MM.1S (cell line): ENCODE results near the gene FSIP1.
A peak's percentile ranks its signal among the peaks of the same experiment; 100 is the strongest.

Experiments used
- DNase-seq: peaks from one replicate; pipeline ENCODE4 v3.0.0-alpha.2; 2015
- H2AFZ ChIP-seq: fragments of 300-600 bp; sonication (generic); 2 replicates; pipeline ENCODE4 v1.6.0; 2016; ENCODE audit warnings: antibody characterized with exemption, low read length
- H3F3A ChIP-seq: fragments of 300-600 bp; sonication (generic); 2 replicates; pipeline ENCODE4 v1.6.1; 2016; ENCODE audit warnings: mild to moderate bottlenecking, antibody characterized with exemption, low read length, moderate library complexity, mixed read lengths; ENCODE audit not compliant: insufficient read depth
- H3K27ac ChIP-seq: fragments of 300-600 bp; sonication (generic); 2 replicates; pipeline ENCODE4 v1.5.1; 2016; ENCODE audit warnings: mild to moderate bottlenecking, low read length
- H3K27me3 ChIP-seq: fragments of 300-600 bp; sonication (generic); replicated peaks from 2 replicates; pipeline ENCODE4 v1.6.0; 2016; ENCODE audit warnings: low read length; ENCODE audit not compliant: insufficient read depth
- H3K36me3 ChIP-seq: fragments of 300-600 bp; sonication (generic); replicated peaks from 2 replicates; pipeline ENCODE4 v1.6.1; 2016; ENCODE audit warnings: mild to moderate bottlenecking, low read length, mixed read lengths; ENCODE audit not compliant: insufficient read depth
- H3K4me1 ChIP-seq: fragments of 300-600 bp; sonication (generic); 2 replicates; pipeline ENCODE4 v1.6.1; 2016; ENCODE audit warnings: low read length, mixed read lengths
- H3K4me2 ChIP-seq: fragments of 300-600 bp; sonication (generic); 2 replicates; pipeline ENCODE4 v1.6.0; 2016; ENCODE audit warnings: low read depth, low read length
- H3K4me3 ChIP-seq: fragments of 300-600 bp; sonication (generic); 2 replicates; pipeline ENCODE4 v1.5.1; 2016; ENCODE audit warnings: low read length, mixed read lengths
- H3K79me2 ChIP-seq: fragments of 300-600 bp; sonication (generic); 2 replicates; pipeline ENCODE4 v1.6.1; 2016; ENCODE audit warnings: mixed run types, low read length, mixed read lengths
- H3K9ac ChIP-seq: fragments of 300-600 bp; sonication (generic); 2 replicates; pipeline ENCODE4 v1.6.1; 2016; ENCODE audit warnings: low read length, mixed read lengths
- H3K9me2 ChIP-seq: fragments of 300-600 bp; sonication (generic); replicated peaks from 2 replicates; pipeline ENCODE4 v1.6.1; 2016; ENCODE audit warnings: mild to moderate bottlenecking, low read length, mixed read lengths; ENCODE audit not compliant: insufficient read depth
- H3K9me3 ChIP-seq: fragments of 300-600 bp; sonication (generic); replicated peaks from 2 replicates; pipeline ENCODE4 v1.6.1; 2016; ENCODE audit warnings: mild to moderate bottlenecking, low read length, mixed read lengths; ENCODE audit not compliant: insufficient read depth
- H4K20me1 ChIP-seq: fragments of 300-600 bp; sonication (generic); 2 replicates; pipeline ENCODE4 v1.6.1; 2016; ENCODE audit warnings: mild to moderate bottlenecking, low read length, moderate library complexity, mixed read lengths; ENCODE audit not compliant: insufficient read depth
- EZH2 ChIP-seq: fragments of 300-600 bp; sonication (generic); optimal IDR thresholded peaks from 2 replicates; pipeline ENCODE3; 2017; ENCODE audit warnings: low read depth, mild to moderate bottlenecking, antibody characterized with exemption, low read length, mixed read lengths
- EZH2phosphoT487 ChIP-seq: fragments of 300-600 bp; sonication (generic); IDR thresholded peaks from 2 replicates; pipeline ENCODE4 v1.6.1; 2018; ENCODE audit warnings: antibody characterized with exemption, low read length
- TF ChIP-seq, protein P1 (sequence below): fragments of 300-600 bp; sonication (generic); IDR thresholded peaks from 2 replicates; pipeline ENCODE4 v1.5.1; 2016; ENCODE audit warnings: antibody characterized with exemption, low read length, mixed read lengths

The FSIP1 gene

DNA sequence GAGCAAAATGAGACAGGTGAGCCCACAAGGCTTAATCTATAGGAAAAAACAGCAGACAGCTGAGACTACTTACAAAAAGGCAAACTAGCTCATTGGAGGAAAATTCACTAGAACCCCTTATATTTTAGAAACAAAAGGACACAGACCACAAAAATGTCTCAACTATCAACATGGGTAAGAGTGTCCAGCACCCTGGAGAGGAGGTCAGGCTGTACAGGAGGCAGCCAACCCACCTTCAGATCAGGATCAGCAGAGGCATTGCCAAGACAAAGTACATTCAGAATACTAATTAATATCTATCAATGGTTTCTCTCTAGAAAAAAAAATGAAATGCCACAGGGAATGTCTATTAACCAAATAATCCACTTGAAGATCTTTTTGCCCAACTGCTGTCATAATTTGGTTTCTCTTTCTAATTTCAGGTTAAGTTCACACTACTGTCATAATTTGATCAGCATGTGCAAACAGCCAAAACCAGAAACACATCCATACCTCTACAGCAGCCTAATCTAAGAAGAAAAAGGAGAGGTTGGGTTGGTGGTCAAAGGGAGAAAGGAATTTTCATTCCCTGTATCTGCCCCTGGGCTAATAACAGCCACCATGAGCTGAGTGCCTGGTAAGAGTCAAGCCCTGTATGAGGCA, 227.8 kb downstream of the FSIP1 start:
- H3K9ac ChIP-seq: peak overlapping the region; percentile 7; the same call in 1 of the 2 replicates
- TF ChIP-seq EZH2phosphoT487: no peak
- TF ChIP-seq EZH2: no peak
- TF ChIP-seq, protein P1, sequence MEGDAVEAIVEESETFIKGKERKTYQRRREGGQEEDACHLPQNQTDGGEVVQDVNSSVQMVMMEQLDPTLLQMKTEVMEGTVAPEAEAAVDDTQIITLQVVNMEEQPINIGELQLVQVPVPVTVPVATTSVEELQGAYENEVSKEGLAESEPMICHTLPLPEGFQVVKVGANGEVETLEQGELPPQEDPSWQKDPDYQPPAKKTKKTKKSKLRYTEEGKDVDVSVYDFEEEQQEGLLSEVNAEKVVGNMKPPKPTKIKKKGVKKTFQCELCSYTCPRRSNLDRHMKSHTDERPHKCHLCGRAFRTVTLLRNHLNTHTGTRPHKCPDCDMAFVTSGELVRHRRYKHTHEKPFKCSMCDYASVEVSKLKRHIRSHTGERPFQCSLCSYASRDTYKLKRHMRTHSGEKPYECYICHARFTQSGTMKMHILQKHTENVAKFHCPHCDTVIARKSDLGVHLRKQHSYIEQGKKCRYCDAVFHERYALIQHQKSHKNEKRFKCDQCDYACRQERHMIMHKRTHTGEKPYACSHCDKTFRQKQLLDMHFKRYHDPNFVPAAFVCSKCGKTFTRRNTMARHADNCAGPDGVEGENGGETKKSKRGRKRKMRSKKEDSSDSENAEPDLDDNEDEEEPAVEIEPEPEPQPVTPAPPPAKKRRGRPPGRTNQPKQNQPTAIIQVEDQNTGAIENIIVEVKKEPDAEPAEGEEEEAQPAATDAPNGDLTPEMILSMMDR: no peak
- no peaks in the 10 kb centered on the region for H3K79me2 ChIP-seq
- H3K9me2 ChIP-seq: no peaks in the 10 kb centered on the region
- H4K20me1 ChIP-seq: no peaks in the 10 kb centered on the region
- H3K36me3 ChIP-seq: no peaks in the 10 kb centered on the region
- peak overlapping the region; percentile 46; the same call in 1 of the 2 replicates for H3K27ac ChIP-seq
- H3K4me3 ChIP-seq: peak overlapping the region; percentile 15; the same call in 1 of the 2 replicates
- H2AFZ ChIP-seq: no peak overlapping the region
- H3K27me3 ChIP-seq: no peaks in the 10 kb centered on the region
- peak overlapping the region; percentile 71 for H3K4me2 ChIP-seq
- no peaks in the 10 kb centered on the region for H3K9me3 ChIP-seq
- peak; percentile 36 for DNase-seq
- H3K4me1 ChIP-seq: peaks cover 35% of the 10 kb centered on the region
- peaks cover 12% of the 10 kb centered on the region for H3F3A ChIP-seq

DNA sequence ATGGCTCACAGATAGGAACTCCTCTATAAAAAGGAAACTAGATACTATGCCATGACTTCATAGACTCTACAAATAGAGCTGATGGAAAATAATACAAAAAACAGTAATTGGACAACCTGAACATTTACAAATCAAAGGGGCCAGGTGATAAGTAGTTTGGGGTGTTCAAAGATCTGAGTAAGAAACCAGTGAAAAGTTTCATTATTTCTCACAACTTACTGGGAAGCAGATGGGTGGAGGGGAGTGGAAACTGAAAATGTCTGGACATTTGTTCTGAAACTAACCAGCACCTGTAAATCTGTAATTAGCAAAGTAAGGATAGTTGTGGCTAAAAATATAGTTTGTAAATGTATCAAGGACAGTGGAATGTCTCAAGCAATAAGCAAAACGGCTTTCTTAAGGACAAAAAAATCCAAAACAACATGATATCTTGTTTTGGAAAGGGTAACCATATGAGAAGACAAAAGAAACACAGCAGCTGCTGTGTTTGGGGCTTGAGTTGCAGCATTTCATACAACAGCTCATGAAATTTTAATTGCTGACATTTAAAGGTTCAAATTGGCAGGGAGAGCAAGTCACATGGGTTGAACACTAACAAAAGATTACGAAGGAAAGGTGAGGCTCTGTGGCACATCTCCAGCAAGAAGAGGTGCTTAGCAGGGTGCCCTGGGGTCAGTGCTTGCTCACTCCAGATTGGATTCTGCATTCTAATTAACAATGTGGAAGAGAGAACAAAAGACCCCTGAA, 228.5 kb downstream of the FSIP1 start:
- peak overlapping the region; percentile 7; the same call in 1 of the 2 replicates for H3K9ac ChIP-seq
- H3K27me3 ChIP-seq: no peaks in the 10 kb centered on the region
- H3K36me3 ChIP-seq: no peaks in the 10 kb centered on the region
- DNase-seq: peak; percentile 37
- H3K4me1 ChIP-seq: peaks cover 35% of the 10 kb centered on the region
- no peak for TF ChIP-seq EZH2phosphoT487
- TF ChIP-seq, protein P1: no peak
- H3K4me2 ChIP-seq: peak overlapping the region; percentile 71
- no peak overlapping the region for H2AFZ ChIP-seq
- no peaks in the 10 kb centered on the region for H3K79me2 ChIP-seq
- peak overlapping the region; percentile 15 for H3K4me3 ChIP-seq
- H3K27ac ChIP-seq: peak overlapping the region; percentile 46; the same call in 1 of the 2 replicates
- no peaks in the 10 kb centered on the region for H4K20me1 ChIP-seq
- H3K9me2 ChIP-seq: no peaks in the 10 kb centered on the region
- no peaks in the 10 kb centered on the region for H3K9me3 ChIP-seq
- H3F3A ChIP-seq: peaks cover 12% of the 10 kb centered on the region

DNA sequence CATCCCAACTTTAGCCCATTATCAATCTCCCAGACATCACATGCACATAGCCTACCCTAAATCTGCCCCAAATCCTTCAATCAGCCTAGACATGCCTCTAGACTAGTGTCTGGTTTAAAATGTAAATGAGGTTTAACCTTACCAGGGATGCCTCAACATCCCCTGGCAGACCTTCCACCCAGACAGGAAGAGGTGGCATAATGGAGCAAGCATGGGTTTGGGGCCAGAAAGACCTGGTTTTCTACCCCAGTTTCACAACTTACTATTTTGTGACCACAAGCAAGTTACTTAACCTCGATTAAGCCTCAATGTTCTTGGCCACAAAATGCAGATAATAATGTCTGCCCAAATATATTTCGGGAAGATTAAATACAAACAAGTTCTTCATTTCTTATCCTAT, 230.1 kb downstream of the FSIP1 start:
- no peak overlapping the region for H3K27ac ChIP-seq
- H3K27me3 ChIP-seq: no peaks in the 10 kb centered on the region
- H4K20me1 ChIP-seq: no peaks in the 10 kb centered on the region
- no peak overlapping the region for H3K9ac ChIP-seq
- H3K9me3 ChIP-seq: no peaks in the 10 kb centered on the region
- H3K36me3 ChIP-seq: no peaks in the 10 kb centered on the region
- H3K4me1 ChIP-seq: peaks cover 35% of the 10 kb centered on the region
- no peak overlapping the region for H3K4me3 ChIP-seq
- DNase-seq: peak; percentile 27
- peaks cover 12% of the 10 kb centered on the region for H3F3A ChIP-seq
- H2AFZ ChIP-seq: no peak overlapping the region
- no peaks in the 10 kb centered on the region for H3K9me2 ChIP-seq
- no peak overlapping the region for H3K4me2 ChIP-seq
- TF ChIP-seq EZH2: no peak
- TF ChIP-seq EZH2phosphoT487: no peak
- TF ChIP-seq, protein P1: no peak
- no peaks in the 10 kb centered on the region for H3K79me2 ChIP-seq
